GM18870 (cell line): ENCODE measurements around the gene NOS2.
"Not testable (repeated sequence)": the region's sequence is repeated elsewhere in the genome, so short reads cannot be mapped to it uniquely, and the experiment has no call there.

Experiments used
- ATAC-seq: cut with Tn5 transposase; IDR thresholded peaks from one replicate; pipeline ENCODE4 v1.9.1; 2021; ENCODE audit warnings: moderate library complexity; ENCODE audit not compliant: unreplicated experiment

NOS2 gene

DNA sequence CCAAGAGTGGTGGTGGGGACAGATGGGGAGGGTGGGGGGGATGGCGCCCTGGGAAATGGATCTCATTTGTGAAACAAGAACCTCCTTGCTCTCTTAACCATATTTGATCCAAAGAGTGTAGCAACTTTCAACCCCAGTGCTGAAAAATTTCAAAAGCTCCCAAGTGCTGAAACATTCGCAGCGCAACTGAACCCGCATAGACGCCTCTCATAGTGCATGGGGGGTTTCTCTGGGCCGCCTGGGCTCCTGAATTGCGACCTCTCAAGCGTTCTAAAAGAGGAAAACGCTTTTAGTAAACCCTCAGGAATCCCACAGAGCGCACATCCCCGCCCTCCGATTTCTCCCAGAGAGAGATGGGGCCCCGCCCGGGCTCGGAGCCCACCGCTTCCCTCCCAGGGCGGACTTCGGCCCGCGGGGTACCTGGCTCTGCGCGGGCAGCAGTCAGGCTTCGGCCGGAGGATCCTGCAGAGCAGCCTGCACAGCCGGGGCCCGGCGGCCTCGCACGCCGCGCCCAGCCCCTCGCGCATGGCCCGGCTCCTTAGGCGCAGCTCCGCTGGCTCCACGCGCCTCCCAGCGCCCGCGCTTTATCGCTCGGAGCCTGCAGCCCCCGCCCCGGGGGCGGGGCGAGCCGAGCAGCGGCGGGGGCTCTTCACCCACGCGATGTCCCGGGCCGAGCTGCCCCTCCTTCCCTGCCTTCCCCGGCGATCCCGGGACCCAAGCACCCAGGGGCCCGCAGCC is 7.0 kb downstream of the NOS2 start:
- no peak for ATAC-seq

- ATAC-seq: no peak
Observed at GRCh38 chr17:27792095-27792494, 8.2 kb downstream of the NOS2 start.

DNA sequence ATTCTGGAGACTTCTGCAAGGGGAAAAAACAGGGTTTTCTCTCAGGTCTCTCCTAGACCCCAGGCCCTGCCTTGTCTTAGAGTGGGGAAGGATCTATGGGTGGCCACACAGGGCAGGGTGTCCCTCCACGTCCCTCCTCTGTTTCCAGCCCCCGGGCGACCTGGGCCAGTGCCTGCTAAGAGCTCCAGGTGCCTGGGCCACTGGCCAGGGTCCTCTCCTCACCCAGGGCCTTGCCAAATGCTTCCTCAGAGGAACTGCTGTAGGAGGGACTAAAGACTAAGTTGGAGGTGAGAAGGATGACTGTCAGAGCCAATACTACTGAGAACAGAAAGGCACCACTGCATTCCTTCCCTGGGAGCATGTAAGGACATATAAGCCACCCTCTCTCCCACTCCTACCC is 11.4 kb downstream of the NOS2 start:
- no peak for ATAC-seq

- ATAC-seq: no peak
Observed at GRCh38 chr17:27783440-27784350, 16.6 kb downstream of the NOS2 start.

DNA sequence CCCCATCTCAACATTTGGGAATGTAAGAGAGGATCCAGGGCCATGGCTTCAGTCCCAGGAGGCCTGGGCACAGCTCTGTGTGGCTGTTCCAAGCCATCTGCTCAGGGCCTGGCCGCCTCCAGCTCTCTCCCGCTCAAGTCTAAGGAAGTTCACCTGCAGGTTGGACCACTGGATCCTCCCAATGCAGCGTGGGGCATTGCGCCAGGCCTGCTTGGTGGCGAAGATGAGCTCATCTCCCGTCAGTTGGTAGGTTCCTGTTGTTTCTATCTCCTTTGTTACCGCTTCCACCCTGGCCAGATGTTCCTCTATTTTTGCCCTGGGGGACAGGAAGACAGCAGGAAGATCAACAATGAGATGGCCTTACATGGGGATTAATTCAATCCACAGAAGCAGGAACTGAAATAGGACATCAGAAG is 17.5 kb downstream of the NOS2 start:
- no peak for ATAC-seq

GRCh38 chr17:27780828-27781404 is 19.4 kb downstream of the NOS2 start:
- no peak for ATAC-seq

GRCh38 chr17:27780092-27780827 is 20.1 kb downstream of the NOS2 start:
- no peak for ATAC-seq

- ATAC-seq: no peak
Observed at GRCh38 chr17:27778183-27778582, 22.1 kb downstream of the NOS2 start.

DNA sequence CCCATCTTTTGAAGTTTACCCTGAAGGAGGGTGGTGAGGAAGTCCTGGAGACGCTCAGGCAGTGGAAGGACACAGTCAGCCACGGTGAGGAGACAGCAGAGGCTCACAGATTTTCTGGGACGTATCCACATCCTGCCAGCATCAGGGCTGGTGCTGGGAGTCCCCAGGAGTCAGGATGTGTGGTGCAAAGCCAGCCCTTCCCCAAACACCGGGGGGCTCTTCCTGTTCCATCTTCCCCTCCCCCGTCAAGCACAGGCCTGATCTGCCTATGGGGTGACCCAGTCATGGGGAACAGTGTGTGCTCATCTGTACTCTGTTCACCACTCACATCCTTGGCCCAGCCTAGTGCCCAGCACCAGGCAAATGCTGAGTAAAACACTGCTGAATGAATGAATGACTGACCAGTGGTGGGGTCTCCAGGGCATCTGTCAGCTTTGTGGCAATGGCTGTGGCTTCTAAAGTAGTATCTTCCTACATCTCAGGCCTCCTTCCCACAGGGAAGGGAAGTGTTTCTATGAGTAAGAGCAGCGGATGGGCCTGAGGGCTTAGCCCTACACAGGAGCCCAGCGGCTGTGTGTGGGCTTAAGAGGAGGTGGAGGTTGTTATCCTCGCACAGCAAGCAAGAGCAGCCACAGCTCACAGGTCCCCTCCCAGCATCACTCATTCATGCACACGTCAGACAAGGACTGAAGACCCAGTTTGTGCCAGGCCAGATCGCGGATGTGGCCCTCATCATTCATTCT is 23.3 kb downstream of the NOS2 start:
- ATAC-seq: no peak

GRCh38 chr17:27771586-27771985 is 28.7 kb downstream of the NOS2 start:
- ATAC-seq: no peak

- ATAC-seq: no peak
Observed at GRCh38 chr17:27770877-27771276, 29.5 kb downstream of the NOS2 start.

GRCh38 chr17:27768858-27769410 is 31.4 kb downstream of the NOS2 start:
- ATAC-seq: no peak

DNA sequence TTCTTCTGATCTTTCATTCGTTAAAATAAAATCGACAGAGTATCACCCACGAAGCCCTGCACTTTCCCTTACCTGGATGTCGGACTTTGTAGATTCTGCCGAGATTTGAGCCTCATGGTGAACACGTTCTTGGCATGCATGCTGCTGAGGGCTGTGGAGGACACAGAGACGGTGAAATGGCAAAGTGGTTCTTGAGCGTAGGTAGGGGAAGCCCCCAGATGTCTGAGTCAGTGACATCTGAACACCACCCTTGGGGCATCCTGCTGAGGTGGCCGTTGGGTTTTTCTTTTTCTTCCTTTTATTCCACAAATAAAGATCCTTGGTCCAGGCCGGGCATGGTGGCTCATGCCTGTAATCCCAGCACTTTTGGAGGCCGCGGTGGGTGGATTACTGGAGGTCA is 33.9 kb downstream of the NOS2 start:
- no peak for ATAC-seq

DNA sequence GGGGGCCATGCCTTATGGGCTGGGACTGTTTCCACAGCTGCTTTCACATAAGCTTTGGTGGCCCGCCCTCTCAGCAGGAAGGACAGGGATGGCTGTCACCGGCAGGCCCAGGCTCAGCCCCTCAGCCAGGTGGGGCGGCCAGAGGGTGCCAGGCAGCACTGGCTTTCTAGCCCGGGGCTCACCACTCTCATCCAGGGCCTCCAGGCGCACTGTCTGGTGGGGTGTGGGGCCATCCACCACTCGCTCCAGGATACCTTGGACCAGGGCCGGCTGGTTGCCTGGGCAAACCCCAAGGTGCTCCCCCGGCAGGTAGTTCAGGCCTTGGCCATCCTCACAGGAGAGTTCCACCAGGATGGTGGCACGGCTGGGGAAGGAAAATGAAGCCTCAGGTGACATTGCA is 35.0 kb downstream of the NOS2 start:
- ATAC-seq: no peak

GRCh38 chr17:27764589-27764988 is 35.7 kb downstream of the NOS2 start:
- no peak for ATAC-seq

GRCh38 chr17:27762527-27763305 is 37.6 kb downstream of the NOS2 start:
- no peak for ATAC-seq

DNA sequence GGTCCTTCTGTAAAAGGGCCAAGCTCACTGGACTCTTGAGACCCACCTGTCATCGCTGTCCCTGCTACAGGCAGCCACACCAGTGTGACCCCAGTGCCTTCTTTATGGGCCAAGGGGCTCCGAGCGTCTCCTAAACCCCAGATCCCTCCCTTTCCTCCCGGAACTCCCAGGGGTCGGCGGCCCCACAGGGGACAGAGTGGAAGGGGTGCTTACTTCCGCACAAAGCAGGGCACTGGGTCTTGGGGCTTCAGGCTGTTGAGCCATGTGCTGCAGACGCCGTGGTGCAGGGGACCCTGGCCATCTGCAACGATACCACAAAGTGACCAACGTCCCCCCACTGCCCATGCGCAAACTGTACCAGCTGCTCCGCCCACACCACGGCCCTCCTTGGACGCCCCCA is 39.4 kb downstream of the NOS2 start:
- ATAC-seq: not testable (repeated sequence)

- no peak for ATAC-seq
Observed at GRCh38 chr17:27760069-27760885, 40.1 kb downstream of the NOS2 start.
